HG03354 (cell line): Measurements from ENCODE around the gene OR56A1.

Source experiments
- ATAC-seq: cut with Tn5 transposase; IDR thresholded peaks from one replicate; pipeline ENCODE4 v1.9.1; 2021; ENCODE audit warnings: mild to moderate bottlenecking; ENCODE audit not compliant: unreplicated experiment, poor library complexity, severe bottlenecking

The OR56A1 gene

DNA sequence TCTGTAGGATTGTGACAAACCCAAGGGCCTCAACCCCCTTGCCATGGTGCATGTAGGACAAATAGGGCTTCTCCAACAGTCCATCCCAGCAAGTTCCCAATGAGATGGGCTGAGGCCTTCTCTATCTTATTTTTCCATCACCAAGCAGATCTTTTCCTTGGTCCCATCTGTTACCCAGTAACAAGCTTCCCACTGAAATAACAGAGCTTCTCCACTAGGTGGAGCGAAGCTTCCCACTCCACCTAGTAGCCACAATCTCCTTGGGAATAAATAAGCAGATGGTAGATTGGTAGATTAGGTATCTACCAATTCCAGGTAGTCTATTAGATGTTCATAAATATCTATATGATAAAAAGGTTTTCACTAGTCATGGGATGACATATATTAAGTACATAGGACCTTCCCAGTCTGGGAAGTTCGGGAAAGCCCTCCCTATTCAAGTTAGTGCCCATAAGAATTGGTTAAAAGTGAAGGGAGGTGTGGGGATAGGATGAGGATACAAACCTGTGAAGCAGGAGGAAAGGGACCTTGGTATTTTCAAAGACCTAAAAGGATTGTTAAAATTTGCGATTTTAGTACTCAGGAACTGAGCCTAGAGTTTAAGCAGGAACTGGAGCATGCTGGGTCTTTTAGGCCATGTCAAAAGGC is 37.8 kb downstream of the OR56A1 start:
- no peak for ATAC-seq

DNA sequence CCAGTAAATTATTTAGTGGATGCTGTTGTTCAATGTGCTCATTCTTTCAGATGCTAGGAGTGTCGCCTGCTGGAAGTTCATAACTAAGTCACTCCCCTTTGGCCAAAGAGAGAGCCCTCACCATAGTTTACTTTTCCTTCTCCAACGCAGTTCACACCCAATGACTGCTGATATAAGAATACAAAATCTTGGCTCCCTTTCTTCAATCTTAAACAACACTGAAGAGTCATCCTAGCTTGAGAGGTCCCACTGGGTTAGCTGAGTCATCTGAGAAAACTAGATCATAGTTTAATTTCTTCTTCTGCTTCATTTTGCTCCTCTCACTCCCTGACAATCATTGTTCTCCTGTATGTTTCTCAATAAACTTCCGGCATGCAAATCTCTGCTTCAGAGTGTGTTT is 38.4 kb downstream of the OR56A1 start:
- ATAC-seq = no peak

DNA sequence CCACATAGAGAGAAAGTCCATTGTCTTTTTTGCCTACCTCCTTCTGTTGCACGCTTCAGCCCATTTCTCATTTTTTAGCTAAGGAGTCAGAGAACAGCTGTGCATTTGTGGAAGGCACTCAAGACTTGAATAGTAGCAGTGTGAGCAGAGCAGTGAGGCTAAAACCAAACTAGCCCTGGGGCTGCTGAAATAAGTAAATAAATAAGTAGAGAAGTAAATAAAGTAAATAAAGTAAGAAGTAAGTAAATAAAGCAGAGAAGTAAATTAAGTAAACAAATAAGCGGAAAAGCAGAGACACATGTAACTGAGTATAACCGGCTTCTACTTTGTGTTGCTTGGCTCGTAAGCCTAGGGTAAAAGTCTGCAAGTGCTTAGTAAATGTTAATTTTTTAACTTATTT is 41.4 kb downstream of the OR56A1 start:
- no peak for ATAC-seq

DNA sequence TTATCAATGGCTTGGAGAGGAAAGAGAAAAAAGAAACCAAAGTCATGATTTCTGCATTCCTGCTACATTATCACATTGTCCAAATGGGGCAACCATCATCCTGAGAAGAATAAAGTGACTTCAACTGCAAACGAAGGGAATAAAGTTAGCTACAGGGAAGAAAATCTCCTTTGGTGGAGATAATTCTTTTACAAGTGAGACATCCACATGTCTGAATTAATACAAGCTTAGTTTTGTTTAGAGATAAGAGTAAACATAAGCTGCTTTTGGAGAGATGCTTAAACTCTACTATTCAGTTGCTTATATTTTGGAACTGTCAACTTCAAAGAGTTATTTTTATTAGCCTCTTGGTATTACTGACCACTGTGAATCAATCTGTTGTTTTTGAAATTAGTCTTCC is 43.7 kb downstream of the OR56A1 start, which contains the start of gene OR52L1:
OR52L1 (minus strand) TSS at position 101 of the 400 bp plus-strand sequence; CDS start at position 46, 55 bp downstream.
- no peak for ATAC-seq

DNA sequence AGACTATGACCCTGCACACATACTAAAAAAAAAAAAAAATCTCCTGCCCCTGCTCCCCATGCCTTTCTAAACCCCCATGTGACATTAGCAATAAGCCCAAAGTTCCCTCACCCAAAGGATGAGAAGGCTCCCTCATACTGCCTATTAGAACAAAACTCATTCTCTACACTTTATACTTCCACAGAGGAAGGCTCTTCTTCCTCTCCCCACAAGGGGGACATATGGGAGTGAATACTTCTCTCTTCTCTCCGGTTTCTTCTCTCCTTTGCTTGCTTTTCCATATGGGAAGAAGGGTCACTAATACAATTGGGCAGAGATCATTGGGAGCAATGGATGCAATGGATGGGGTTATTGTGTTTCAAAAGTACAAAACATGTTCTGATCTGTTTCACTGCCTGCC is 47.1 kb downstream of the OR56A1 start:
- ATAC-seq = no peak

DNA sequence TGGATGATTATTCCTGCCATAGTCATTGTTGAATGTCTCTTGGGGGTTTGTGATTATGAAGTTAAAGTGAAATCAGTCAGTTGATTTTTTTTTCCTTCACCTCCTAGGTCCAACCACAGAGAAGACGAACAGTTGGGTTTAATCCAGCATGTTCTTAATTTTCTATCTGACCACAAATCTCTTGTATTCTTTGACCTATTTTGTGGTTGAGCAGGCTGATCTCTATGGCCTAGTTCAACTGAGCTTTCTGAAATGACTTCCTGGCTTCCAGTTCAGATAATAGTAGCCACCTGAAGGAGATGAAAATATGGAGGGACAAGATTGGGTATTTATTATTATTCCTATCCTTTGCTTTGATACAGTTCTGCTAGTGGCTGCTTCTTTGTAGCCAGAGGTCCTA is 57.0 kb downstream of the OR56A1 start:
- no peak for ATAC-seq
